Stimulated activated CD4-positive, alpha-beta T cell treated with anti-CD3 and anti-CD28 coated beads, TNF-alpha, amount 100 ng/mL, for 24 hours (primary cell): ENCODE results near the gene NME4.

Experiments
- DNase-seq, 3 experiments: peaks; one replicate each; pipeline ENCODE4 v3.0.0-alpha.2; 2020; ENCODE audit warnings: low read depth in 3 of 3

Gene NME4

DNA sequence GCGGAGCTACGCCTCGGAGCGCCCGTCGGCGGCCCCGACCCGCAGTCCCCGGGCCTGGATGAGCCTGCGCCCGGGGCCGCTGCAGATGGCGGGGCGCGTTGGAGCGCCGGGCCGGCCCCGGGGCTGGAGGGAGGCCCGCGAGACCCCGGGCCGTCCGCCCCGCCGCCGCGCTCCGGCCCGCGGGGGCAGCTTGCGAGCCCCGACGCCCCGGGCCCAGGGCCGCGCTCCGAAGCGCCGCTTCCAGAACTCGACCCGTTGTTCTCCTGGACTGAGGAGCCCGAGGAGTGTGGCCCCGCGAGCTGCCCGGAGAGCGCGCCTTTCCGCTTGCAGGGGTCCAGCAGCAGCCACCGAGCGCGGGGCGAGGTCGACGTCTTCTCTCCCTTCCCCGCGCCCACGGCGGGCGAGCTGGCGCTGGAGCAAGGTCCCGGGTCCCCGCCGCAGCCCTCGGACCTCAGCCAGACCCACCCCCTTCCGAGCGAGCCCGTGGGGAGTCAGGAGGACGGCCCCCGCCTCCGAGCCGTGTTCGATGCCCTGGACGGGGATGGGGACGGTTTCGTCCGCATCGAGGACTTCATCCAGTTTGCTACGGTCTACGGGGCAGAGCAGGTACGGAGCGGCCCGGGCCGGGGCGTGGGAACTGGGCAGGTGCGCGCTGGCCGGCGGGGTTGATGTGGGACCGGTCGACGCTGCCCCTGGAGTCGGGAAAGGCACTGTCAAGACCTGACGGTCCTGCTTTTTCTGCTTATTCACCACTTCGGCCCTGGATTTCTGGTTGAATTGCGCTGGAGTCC lies 29.3 kb downstream of the NME4 start:
- DNase-seq, result no peak

DNA sequence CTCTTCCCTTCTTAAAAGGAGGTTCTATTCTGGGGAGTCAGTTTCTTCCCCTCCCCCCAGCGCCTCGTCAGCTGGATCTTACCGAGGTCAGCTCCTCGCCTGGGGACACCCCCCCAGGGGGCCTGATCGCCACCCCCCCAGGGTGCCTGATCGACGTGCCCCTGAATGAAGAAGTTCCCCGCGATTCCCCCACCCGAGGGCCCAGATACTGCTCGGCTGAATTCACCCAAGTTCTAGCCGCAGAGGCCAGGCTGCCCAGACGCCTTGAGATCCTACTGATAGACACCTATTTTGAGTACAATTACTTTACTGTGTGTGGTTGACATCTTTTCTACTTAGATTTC lies 29.9 kb downstream of the NME4 start:
- no peak for DNase-seq

DNA sequence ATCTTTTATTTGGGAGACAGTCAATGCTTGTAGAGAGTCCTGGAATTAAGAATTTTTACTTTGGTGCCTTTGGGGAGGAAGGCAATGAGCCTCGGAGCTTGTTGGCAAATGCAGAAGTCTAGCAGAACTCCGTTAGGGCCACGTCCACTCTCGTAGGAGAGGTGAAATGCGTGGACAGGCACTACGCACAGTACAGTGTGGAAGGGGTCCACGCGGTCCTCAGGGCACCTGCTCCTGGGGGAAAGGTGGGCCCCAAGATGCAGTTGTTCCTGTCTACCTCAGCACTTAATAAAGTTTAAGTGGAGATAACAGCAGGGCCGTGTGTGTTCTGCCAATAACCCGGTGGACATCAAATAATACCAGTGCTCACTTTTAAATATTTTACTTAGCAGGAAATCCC lies 30.3 kb downstream of the NME4 start:
- no peak for DNase-seq

DNA sequence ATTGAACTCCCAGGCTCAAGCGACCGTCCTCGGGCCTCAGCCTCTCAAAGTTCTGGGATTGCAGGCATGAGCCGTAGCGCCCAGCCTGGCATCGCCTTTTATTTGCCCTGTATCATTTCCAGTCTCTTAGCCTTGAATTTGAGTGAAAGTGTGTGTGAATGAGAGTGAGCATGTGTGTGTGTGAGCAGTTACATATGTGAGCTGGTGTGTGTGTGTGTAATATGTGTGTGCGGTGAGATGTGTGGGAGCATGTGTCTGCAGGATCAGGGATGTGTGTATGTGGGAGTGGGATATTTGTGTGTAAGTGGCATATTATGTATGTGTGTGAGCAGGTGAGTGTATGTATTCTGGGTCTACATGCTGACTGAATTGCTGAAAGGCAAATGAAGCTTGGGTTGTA lies 33.9 kb downstream of the NME4 start:
- no peak for DNase-seq

DNA sequence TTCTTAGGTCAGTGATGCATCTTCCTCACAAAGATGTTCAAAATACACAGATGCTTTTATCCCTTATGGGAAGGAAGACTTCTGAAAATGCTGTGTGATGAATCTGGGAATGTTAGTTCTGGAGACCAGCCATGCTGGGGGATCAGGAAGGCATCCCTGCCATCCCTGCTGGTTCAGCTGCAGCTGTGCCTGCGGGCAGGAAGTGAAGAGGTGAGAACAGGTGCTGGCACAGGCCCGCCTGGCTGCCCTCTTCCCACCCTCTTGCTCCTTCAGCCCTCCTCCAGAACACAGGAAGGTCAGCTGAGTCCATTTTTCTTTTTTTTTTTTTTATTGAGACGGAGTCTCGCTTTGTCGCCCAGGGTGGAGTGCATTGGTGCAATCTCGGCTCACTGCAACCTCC lies 43.6 kb downstream of the NME4 start:
- DNase-seq, result no peak

DNA sequence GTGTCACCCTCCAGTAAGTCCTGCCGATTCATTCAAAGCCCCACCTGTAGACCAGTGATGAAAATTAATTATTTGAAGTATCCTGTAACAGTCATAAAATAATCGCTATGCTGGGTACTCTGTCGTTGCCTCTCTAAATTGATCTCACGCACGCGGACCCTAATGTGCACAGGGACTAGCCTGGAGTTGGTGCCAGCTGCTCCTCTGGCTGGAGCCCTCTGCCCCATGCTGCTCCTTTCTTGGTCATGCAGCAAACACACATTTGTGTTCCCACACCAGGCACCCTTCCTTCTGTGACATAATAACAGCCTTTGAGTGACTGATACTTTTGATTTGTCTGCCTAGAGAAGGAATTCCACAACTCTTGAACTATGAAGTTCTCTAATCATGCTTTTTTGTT lies 44.4 kb downstream of the NME4 start:
- no peak for DNase-seq

DNA sequence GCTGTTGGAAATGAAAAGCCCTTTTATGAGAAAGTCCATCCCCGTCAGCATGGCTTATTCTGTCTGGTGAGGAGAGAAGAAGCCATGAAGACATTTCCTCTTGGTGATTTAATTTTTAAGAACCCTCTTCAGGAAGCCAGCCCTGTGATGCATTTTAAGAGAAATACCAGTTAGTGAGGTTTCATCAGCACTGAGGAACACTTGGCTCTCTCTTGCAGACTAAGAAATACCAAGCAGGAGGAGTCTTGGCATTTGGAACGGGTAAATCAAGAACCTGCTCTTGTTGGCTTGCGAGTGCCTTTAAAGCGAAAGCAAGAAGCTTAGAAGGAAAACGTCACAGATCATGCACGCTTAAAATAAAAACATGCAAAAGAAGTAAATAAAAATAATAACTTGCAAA lies 46.0 kb downstream of the NME4 start:
- no peak for DNase-seq

DNA sequence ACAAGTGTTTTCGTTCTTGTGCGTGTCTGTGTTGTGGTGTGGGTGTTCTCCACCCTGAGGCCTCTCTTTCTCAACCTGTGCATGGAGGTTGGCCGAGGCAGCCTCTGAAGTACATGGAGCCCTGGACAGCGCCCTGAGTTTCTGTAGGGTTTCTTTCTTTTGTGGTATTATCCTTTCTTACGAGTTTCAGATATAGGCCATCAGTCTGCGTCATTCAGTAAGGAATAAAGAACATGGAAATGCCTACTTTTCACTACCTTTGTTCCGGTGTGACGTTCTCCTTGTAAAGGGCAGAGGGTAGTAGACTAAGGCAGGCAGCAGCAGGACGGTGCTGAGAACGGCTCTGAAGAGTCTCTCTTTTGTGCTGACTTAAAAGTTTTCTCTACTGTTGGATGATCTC lies 47.0 kb downstream of the NME4 start:
- no peak for DNase-seq

DNA sequence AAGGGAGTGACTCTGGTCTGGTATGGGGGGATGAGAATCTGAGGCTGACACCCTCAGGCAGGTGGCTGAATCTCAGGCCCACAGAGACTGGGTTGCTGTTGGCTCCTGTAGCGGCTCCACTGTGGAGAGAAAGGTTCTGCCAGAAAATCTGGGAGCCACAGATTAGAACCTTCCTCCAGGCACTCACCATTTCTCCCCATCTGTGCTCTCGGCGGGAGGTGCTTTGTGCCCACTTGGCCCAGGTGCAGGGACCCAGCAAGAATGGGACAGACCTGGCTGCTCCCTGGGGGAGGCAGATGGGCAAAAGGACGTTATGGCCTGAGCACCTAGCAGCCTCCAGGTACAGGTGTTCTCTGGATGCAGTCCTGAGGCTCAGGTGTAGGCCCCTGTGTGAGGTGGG lies 48.6 kb downstream of the NME4 start:
- no peak for DNase-seq
